ENCODE measurements around the gene THAP2.

DNA sequence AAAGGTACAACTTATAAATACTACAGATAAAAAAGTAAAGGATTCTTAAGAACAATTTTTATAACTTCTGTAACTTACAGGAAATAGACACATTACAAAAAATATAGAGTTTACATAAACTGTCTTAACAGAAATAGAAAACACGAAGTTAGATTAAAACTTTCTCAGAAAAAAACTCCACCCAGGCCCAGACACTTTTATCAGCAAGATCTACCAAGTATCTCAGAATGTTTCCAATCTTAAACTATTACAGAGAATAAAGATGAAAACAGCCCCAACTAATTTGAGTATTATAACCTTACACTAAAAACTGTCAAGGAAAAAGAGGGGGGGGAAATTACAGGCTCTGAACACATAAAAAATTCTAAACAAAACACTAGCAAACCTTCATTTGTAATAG lies 8.6 kb upstream of the THAP2 start:
- TF ChIP-seq POLR2A (IDR thresholded peaks at IDR 0.05; ENCODE audit: low read depth, low read length) (no peak), POU2F2 (IDR thresholded peaks at IDR 0.05; ENCODE audit: low read depth, low read length) (no peak)

Measured in GM12891 (cell line).